HEK293 (cell line): ENCODE data around the gene ZSWIM6.

Source experiments
- CTCF ChIA-PET: fragments of 350-600 bp; formaldehyde crosslinking; extraction: SDS; loops from one replicate; lab custom pipeline; 2021; ENCODE audit warnings: antibody characterized with exemption; lab: Yijun Ruan, JAX
- POLR2A ChIA-PET: fragments of 300-600 bp; formaldehyde crosslinking; extraction: SDS; loops from one replicate; lab custom pipeline; 2020; ENCODE audit warnings: antibody characterized with exemption, inconsistent platforms; lab: Yijun Ruan, JAX
- H3K27ac ChIP-seq: fragments of 200-500 bp; sonication (Bioruptor generic); 2 replicates; pipeline ENCODE4 v1.5.1; 2014; ENCODE audit warnings: low read depth, low read length, control low read depth, inconsistent platforms; ENCODE audit errors: extremely low read depth
- H3K36me3 ChIP-seq, 2 experiments: fragments of 200-500 bp in 1 of 2; sonication (Bioruptor generic) in 1 of 2; 1 replicate in 1 of 2; 2 replicates in 1 of 2; pipeline ENCODE4 v1.5.1; 2014 to 2017; ENCODE audit warnings: inconsistent platforms in 2 of 2, low read length in 2 of 2; ENCODE audit not compliant: control insufficient read depth in 2 of 2, insufficient read depth in 1 of 2
- H3K4me1 ChIP-seq: fragments of 200-500 bp; sonication (Bioruptor generic); 2 replicates; pipeline ENCODE4 v1.5.1; 2014; ENCODE audit warnings: mild to moderate bottlenecking, low read length, inconsistent platforms; ENCODE audit not compliant: control insufficient read depth, insufficient read depth
- H3K4me3 ChIP-seq: 2 replicates; pipeline ENCODE4 v1.5.1; 2011; ENCODE audit warnings: low read depth, mild to moderate bottlenecking, control low read depth, low read length, moderate library complexity
- H3K9me3 ChIP-seq: fragments of 200-500 bp; sonication (Bioruptor generic); 2 replicates; pipeline ENCODE4 v1.5.1; 2014; ENCODE audit warnings: low read depth, low read length, inconsistent platforms; ENCODE audit not compliant: control insufficient read depth, insufficient read depth
- GLI4 ChIP-seq: fragments of 450-650 bp; formaldehyde crosslinking; IDR thresholded peaks from 2 replicates; pipeline ENCODE4 v1.5.1; 2016; ENCODE audit warnings: missing biosample characterization, missing genetic modification characterization
- KLF10 ChIP-seq: fragments of 450-650 bp; IDR thresholded peaks from 2 replicates; pipeline ENCODE4 v1.5.1; 2018; ENCODE audit warnings: missing biosample characterization, mild to moderate bottlenecking, missing genetic modification characterization
- KLF7 ChIP-seq: fragments of 450-650 bp; formaldehyde crosslinking; IDR thresholded peaks from 2 replicates; pipeline ENCODE4 v1.5.1; 2016; ENCODE audit warnings: missing biosample characterization, missing genetic modification characterization, borderline replicate concordance
- ZBTB8A ChIP-seq: fragments of 450-650 bp; formaldehyde crosslinking; IDR thresholded peaks from 2 replicates; pipeline ENCODE4 v1.5.1; 2016; ENCODE audit warnings: missing biosample characterization, missing genetic modification characterization
- ZNF133 ChIP-seq: fragments of 450-650 bp; formaldehyde crosslinking; IDR thresholded peaks from 2 replicates; pipeline ENCODE4 v1.5.1; 2016; ENCODE audit warnings: missing biosample characterization, missing genetic modification characterization
- ZNF223 ChIP-seq: fragments of 450-650 bp; formaldehyde crosslinking; IDR thresholded peaks from 2 replicates; pipeline ENCODE4 v1.5.1; 2016; ENCODE audit warnings: missing biosample characterization, missing genetic modification characterization
- ZNF239 ChIP-seq: fragments of 450-650 bp; formaldehyde crosslinking; IDR thresholded peaks from 2 replicates; pipeline ENCODE4 v1.5.1; 2016; ENCODE audit warnings: missing biosample characterization, missing genetic modification characterization
- ZNF302 ChIP-seq: fragments of 450-650 bp; formaldehyde crosslinking; IDR thresholded peaks from 2 replicates; pipeline ENCODE4 v1.5.1; 2016; ENCODE audit warnings: missing biosample characterization, missing genetic modification characterization, low read depth
- ZNF341 ChIP-seq: fragments of 450-650 bp; formaldehyde crosslinking; IDR thresholded peaks from 2 replicates; pipeline ENCODE4; 2016; ENCODE audit warnings: low read depth, missing biosample characterization, missing genetic modification characterization
- ZNF350 ChIP-seq: fragments of 450-650 bp; formaldehyde crosslinking; IDR thresholded peaks from 2 replicates; pipeline ENCODE4 v1.5.0; 2017; ENCODE audit warnings: missing biosample characterization, mild to moderate bottlenecking, missing genetic modification characterization
- ZNF426 ChIP-seq: fragments of 450-650 bp; formaldehyde crosslinking; IDR thresholded peaks from 2 replicates; pipeline ENCODE4 v1.5.1; 2017; ENCODE audit warnings: missing biosample characterization, missing genetic modification characterization, mild to moderate bottlenecking, inconsistent platforms, moderate library complexity
- ZNF501 ChIP-seq: fragments of 450-650 bp; formaldehyde crosslinking; IDR thresholded peaks from 2 replicates; pipeline ENCODE4 v1.5.1; 2016; ENCODE audit warnings: missing biosample characterization, missing genetic modification characterization
- ZNF510 ChIP-seq: fragments of 450-650 bp; formaldehyde crosslinking; IDR thresholded peaks from 2 replicates; pipeline ENCODE4 v1.5.1; 2018; ENCODE audit warnings: mild to moderate bottlenecking, missing genetic modification characterization, missing biosample characterization; ENCODE audit not compliant: insufficient replicate concordance
- ZNF600 ChIP-seq: fragments of 450-650 bp; formaldehyde crosslinking; IDR thresholded peaks from 2 replicates; pipeline ENCODE4 v1.5.1; 2016; ENCODE audit warnings: missing biosample characterization, missing genetic modification characterization
- ZNF621 ChIP-seq: fragments of 450-650 bp; formaldehyde crosslinking; IDR thresholded peaks from 2 replicates; pipeline ENCODE4 v1.5.1; 2017; ENCODE audit warnings: missing biosample characterization, missing genetic modification characterization
- ZNF629 ChIP-seq: fragments of 450-650 bp; formaldehyde crosslinking; IDR thresholded peaks from 2 replicates; pipeline ENCODE4 v1.5.1; 2017; ENCODE audit warnings: missing biosample characterization, missing genetic modification characterization
- ZNF76 ChIP-seq: fragments of 450-650 bp; formaldehyde crosslinking; IDR thresholded peaks from 2 replicates; pipeline ENCODE4; 2016; ENCODE audit warnings: low read depth, missing biosample characterization, missing genetic modification characterization, borderline replicate concordance
- ZSCAN23 ChIP-seq: fragments of 450-650 bp; formaldehyde crosslinking; IDR thresholded peaks from 2 replicates; pipeline ENCODE4 v1.5.1; 2016; ENCODE audit warnings: missing biosample characterization, missing genetic modification characterization
- TF ChIP-seq, protein P1 (sequence below): fragments of 450-650 bp; formaldehyde crosslinking; IDR thresholded peaks from 2 replicates; pipeline ENCODE4 v1.5.1; 2016; ENCODE audit warnings: missing biosample characterization, missing genetic modification characterization
- TF ChIP-seq, protein P2 (sequence below): fragments of 450-650 bp; formaldehyde crosslinking; conservative IDR thresholded peaks from 2 replicates; pipeline ENCODE4 v1.5.1; 2016; ENCODE audit warnings: low read depth, missing biosample characterization, missing genetic modification characterization
- TF ChIP-seq, protein P3 (sequence below): fragments of 450-650 bp; formaldehyde crosslinking; IDR thresholded peaks from 2 replicates; pipeline ENCODE4 v1.5.1; 2016; ENCODE audit warnings: missing biosample characterization, missing genetic modification characterization
- TF ChIP-seq, protein P4 (sequence below): sonication (generic); formaldehyde crosslinking; IDR thresholded peaks from 2 replicates; pipeline ENCODE4 v1.8.1; 2022; ENCODE audit warnings: mild to moderate bottlenecking, moderate library complexity, missing genetic modification reagents
- TF ChIP-seq, protein P5 (sequence below): fragments of 450-650 bp; formaldehyde crosslinking; IDR thresholded peaks from 2 replicates; pipeline ENCODE4 v1.5.1; 2017; ENCODE audit warnings: missing biosample characterization, mild to moderate bottlenecking, missing genetic modification characterization, moderate library complexity

The ZSWIM6 gene

DNA sequence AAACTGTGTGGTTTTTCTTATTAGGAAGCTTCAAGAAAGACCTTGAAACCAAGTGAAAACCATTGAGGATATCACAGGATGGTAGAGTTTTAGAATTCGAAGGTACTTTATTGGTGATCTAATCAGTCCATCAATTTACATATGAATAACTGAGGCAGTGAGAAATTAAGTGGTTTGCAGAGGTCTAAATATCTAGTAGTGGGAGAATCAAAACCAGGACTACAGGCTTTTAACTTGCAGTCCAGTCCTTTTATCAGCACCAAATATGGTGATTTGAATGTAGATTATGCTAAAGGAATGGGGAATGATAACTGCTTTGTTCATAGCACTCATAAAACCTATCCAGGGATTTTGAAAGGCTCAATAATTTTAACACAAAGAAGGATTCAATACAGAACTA, 85.8 kb downstream of the ZSWIM6 start:
- no peak overlapping the region for H3K27ac ChIP-seq
- POLR2A ChIA-PET, result no interaction called here

DNA sequence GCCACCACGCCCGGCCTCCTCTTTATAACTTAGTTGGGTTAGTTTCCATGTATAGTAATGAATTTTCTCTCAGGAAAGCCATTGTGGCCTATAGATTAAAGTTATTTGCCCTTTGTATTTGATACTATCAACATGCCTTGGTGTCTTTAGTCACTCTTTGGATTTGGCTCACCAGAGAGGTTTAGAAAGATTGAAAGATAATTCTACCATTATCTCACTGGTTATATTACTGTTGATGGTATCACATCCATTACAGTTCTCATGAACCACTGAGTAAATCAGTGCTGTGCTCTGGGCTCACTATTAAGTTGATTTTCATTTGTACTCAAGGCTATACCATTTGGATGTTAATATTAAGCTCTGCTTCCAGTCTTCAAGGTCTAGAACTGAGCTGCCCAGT, 87.0 kb downstream of the ZSWIM6 start:
- H3K27ac ChIP-seq, result no peak overlapping the region
- ChIA-PET CTCF (no interaction called here), POLR2A (no interaction called here)
- no peaks in the 10 kb centered on the region for H3K9me3 ChIP-seq
- no peaks in the 10 kb centered on the region; the same call in none of the 2 replicates for H3K4me1 ChIP-seq
- TF ChIP-seq ZNF76 (no peak), KLF7 (tag by site-specific recombination) (no peak)
- TF ChIP-seq, protein P1, sequence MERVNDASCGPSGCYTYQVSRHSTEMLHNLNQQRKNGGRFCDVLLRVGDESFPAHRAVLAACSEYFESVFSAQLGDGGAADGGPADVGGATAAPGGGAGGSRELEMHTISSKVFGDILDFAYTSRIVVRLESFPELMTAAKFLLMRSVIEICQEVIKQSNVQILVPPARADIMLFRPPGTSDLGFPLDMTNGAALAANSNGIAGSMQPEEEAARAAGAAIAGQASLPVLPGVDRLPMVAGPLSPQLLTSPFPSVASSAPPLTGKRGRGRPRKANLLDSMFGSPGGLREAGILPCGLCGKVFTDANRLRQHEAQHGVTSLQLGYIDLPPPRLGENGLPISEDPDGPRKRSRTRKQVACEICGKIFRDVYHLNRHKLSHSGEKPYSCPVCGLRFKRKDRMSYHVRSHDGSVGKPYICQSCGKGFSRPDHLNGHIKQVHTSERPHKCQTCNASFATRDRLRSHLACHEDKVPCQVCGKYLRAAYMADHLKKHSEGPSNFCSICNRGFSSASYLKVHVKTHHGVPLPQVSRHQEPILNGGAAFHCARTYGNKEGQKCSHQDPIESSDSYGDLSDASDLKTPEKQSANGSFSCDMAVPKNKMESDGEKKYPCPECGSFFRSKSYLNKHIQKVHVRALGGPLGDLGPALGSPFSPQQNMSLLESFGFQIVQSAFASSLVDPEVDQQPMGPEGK (tag by site-specific recombination), result no peak
- TF ChIP-seq, all 188 proteins: peak for 0
- H3K4me3 ChIP-seq, result no peak overlapping the region
- H3K36me3 ChIP-seq, result no peaks in the 10 kb centered on the region; a peak in 1 of 3 replicates

More for the DNA sequence above, 85.8 kb downstream of the ZSWIM6 start:
- no peak overlapping the region for H3K4me3 ChIP-seq
- TF ChIP-seq ZNF426 (no peak), ZNF133 (tag by site-specific recombination) (no peak), ZNF501 (no peak), ZNF510 (no peak), GLI4 (tag by site-specific recombination) (no peak), ZNF239 (no peak), ZNF302 (no peak)
- TF ChIP-seq, protein P2, sequence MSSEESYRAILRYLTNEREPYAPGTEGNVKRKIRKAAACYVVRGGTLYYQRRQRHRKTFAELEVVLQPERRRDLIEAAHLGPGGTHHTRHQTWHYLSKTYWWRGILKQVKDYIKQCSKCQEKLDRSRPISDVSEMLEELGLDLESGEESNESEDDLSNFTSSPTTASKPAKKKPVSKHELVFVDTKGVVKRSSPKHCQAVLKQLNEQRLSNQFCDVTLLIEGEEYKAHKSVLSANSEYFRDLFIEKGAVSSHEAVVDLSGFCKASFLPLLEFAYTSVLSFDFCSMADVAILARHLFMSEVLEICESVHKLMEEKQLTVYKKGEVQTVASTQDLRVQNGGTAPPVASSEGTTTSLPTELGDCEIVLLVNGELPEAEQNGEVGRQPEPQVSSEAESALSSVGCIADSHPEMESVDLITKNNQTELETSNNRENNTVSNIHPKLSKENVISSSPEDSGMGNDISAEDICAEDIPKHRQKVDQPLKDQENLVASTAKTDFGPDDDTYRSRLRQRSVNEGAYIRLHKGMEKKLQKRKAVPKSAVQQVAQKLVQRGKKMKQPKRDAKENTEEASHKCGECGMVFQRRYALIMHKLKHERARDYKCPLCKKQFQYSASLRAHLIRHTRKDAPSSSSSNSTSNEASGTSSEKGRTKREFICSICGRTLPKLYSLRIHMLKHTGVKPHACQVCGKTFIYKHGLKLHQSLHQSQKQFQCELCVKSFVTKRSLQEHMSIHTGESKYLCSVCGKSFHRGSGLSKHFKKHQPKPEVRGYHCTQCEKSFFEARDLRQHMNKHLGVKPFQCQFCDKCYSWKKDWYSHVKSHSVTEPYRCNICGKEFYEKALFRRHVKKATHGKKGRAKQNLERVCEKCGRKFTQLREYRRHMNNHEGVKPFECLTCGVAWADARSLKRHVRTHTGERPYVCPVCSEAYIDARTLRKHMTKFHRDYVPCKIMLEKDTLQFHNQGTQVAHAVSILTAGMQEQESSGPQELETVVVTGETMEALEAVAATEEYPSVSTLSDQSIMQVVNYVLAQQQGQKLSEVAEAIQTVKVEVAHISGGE (tag by site-specific recombination), result no peak
- TF ChIP-seq, all 188 proteins: peak for 0
- H3K9me3 ChIP-seq, result no peaks in the 10 kb centered on the region
- H3K36me3 ChIP-seq, result no peaks in the 10 kb centered on the region; a peak in 1 of 3 replicates
- H3K4me1 ChIP-seq, result no peaks in the 10 kb centered on the region; the same call in 1 of the 2 replicates
- CTCF ChIA-PET, result interaction anchor here (0.6 kb wide), 1 partner anchor 363 kb away, joined by 3 read pairs; no protein-coding TSS in a partner anchor

DNA sequence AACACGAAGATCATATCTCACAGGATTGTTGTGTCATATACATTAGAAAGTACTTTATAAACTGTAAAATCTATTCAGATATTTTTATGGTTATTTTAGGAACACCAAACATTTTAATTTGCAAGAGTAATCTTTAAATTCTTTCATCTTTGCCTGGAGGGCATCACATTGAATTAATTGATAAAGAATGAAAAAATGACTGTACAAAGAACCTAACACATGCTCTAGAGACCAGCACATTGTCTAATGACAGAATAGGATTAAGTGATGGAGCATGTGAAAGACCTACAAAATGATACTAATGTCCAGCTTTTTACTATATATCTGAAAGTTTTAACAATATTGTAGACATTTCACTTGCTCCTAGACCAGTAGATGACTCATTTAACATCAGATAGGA, 88.0 kb downstream of the ZSWIM6 start:
- Histone ChIP-seq H3K9me3 (no peaks in the 10 kb centered on the region), H3K4me3 (no peak overlapping the region), H3K36me3 (no peaks in the 10 kb centered on the region; a peak in 1 of 3 replicates), H3K4me1 (no peaks in the 10 kb centered on the region; the same call in none of the 2 replicates), H3K27ac (no peak overlapping the region)
- ChIA-PET CTCF (interaction anchor here (0.7 kb wide), 1 partner anchor 10 kb away, joined by 4 read pairs; no protein-coding TSS in a partner anchor), POLR2A (no interaction called here)
- TF ChIP-seq ZBTB8A (tag by site-specific recombination), result no peak
- TF ChIP-seq ZNF621, result no peak
- no peak for TF ChIP-seq ZNF341 (tag by site-specific recombination)
- TF ChIP-seq KLF10 (tag by site-specific recombination), result no peak
- no peak for TF ChIP-seq ZSCAN23
- TF ChIP-seq ZNF600 (tag by site-specific recombination), result no peak
- TF ChIP-seq ZNF239, result no peak
- no peak for TF ChIP-seq ZNF350 (tag by site-specific recombination)
- TF ChIP-seq ZNF629 (tag by site-specific recombination), result no peak
- TF ChIP-seq ZNF223 (tag by site-specific recombination), result no peak
- TF ChIP-seq, protein P3, sequence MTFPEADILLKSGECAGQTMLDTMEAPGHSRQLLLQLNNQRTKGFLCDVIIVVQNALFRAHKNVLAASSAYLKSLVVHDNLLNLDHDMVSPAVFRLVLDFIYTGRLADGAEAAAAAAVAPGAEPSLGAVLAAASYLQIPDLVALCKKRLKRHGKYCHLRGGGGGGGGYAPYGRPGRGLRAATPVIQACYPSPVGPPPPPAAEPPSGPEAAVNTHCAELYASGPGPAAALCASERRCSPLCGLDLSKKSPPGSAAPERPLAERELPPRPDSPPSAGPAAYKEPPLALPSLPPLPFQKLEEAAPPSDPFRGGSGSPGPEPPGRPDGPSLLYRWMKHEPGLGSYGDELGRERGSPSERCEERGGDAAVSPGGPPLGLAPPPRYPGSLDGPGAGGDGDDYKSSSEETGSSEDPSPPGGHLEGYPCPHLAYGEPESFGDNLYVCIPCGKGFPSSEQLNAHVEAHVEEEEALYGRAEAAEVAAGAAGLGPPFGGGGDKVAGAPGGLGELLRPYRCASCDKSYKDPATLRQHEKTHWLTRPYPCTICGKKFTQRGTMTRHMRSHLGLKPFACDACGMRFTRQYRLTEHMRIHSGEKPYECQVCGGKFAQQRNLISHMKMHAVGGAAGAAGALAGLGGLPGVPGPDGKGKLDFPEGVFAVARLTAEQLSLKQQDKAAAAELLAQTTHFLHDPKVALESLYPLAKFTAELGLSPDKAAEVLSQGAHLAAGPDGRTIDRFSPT (tag by site-specific recombination), result no peak
- TF ChIP-seq, protein P4, sequence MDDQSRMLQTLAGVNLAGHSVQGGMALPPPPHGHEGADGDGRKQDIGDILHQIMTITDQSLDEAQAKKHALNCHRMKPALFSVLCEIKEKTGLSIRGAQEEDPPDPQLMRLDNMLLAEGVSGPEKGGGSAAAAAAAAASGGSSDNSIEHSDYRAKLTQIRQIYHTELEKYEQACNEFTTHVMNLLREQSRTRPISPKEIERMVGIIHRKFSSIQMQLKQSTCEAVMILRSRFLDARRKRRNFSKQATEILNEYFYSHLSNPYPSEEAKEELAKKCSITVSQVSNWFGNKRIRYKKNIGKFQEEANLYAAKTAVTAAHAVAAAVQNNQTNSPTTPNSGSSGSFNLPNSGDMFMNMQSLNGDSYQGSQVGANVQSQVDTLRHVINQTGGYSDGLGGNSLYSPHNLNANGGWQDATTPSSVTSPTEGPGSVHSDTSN (CRISPR knock-in tag), result no peak
- TF ChIP-seq, protein P5, sequence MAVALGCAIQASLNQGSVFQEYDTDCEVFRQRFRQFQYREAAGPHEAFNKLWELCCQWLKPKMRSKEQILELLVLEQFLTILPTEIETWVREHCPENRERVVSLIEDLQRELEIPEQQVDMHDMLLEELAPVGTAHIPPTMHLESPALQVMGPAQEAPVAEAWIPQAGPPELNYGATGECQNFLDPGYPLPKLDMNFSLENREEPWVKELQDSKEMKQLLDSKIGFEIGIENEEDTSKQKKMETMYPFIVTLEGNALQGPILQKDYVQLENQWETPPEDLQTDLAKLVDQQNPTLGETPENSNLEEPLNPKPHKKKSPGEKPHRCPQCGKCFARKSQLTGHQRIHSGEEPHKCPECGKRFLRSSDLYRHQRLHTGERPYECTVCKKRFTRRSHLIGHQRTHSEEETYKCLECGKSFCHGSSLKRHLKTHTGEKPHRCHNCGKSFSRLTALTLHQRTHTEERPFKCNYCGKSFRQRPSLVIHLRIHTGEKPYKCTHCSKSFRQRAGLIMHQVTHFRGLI (tag by site-specific recombination), result no peak
